KBM-7 (cell line): ENCODE data around the gene TMEM80.
"Not testable (repeated sequence)": the region's sequence is repeated elsewhere in the genome, so short reads cannot be mapped to it uniquely, and the experiment has no call there.

Experiments
- DNase-seq: peaks from one replicate; pipeline ENCODE4 v3.0.0-alpha.2; 2015
- in situ Hi-C: fragments of 300-500 bp; cut with MboI; formaldehyde crosslinking; loops from 2 replicates; pipeline ENCODE4 v1.14.3; 2020; ENCODE audit warnings: low sequenced_read_pairs, low pct_unique_long_range_greater_than_20kb, mixed read lengths

Gene TMEM80

DNA sequence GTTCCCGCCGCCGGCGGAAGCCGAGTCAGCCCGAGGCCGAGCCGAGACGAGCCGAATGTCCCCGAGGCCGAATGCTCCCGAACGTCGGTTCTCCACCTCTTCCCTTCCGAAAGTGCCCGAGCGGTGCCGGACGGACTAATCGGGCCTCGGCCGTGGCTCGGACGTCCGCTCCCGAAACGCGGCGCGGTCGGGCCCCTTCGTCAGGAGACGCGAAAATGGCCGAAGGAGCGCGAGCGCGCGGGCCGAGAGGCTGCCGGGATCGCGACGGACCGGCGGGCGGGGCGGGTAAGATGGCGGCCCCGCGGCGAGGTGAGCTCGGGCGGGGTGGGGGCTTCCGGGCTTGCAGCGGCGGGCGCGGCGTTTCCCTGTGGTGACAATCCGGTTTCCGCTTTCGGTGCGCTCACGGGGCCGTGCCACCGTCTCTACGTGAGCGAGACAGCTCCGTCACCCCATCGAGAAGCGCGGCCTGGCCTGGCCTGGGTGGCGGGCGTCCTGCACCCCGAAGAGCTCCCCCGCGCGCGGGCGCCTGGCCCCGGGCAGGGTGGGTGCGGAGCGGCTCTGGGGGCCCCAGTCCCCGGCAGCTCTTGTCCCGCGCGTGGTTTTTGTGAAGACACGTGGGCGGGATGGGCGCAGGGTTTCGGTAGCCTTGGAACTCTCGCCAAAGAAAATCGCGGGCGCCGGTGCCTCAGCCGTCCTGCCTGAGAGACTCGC is at the start of gene TMEM80:
TMEM80 (plus strand) TSS at position 279 of the 711 bp plus-strand sequence; CDS start at position 291, 12 bp downstream.
- in situ Hi-C loops, result loop anchor here (10.0 kb wide), 1 partner anchor 59 kb away; no protein-coding TSS in a partner anchor
- DNase-seq, result peak; percentile 97

DNA sequence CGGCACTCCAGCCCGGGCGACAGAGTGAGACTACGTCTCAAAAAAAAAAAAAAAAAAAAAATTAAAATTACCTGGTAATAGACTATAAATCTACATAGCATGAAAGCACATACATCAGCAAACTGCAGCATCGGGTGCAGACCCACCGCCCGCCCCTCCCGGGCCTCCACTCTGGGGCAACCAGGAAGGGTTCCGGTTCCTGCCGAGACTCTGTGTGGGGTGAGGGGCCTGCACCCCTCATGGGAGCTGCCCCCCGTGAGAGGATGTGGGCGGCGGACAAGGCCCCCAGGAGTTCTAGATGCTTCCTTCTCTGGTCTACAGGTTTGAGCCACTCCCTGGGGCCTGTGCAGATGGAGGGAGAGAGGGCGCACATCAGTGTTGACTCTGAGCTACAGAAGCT is 49.4 kb upstream of the TMEM80 start:
- no peak for DNase-seq

DNA sequence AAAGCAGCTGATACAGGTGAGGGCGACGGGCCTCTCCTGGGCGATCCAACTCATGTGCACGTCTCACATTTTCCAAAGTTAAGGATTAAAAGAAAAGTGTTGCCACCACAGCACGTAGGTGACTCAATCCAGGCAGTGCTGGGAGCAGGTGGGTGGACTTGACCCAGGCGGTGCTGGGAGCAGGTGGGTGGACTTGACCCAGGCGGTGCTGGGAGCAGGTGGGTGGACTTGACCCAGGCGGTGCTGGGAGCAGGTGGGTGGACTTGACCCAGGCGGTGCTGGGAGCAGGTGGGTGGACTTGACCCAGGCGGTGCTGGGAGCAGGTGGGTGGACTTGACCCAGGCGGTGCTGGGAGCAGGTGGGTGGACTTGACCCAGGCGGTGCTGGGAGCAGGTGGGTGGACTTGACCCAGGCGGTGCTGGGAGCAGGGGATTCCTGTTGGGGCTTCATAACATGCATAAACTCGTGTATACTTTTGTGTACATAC is 47.9 kb upstream of the TMEM80 start:
- in situ Hi-C loops, result not testable (repeated sequence)

More for the DNA sequence above, 49.4 kb upstream of the TMEM80 start:
- in situ Hi-C loops, result no loop called here

DNA sequence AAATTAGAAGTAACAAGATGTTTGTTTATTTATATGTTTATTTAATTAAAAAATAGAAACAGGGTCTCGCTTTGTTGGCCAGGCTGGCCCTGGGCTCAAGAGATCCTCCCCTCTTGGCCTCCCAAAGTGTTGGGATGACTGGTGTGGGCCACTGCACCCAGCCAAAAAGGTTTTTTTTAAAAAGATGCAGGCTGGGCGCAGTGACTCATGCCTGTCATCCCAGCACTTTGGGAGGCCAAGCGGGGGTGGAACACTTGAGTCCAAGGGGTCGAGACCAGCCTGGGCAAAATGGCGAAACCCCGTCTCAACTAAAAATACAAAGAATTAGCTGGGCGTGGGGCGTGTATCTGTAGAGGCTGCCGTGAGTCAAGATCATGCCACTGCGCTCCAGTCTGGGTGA is 45.1 kb upstream of the TMEM80 start:
- DNase-seq, result no peak
- in situ Hi-C loops, result no loop called here

More for the DNA sequence above, 47.9 kb upstream of the TMEM80 start:
- DNase-seq, result not testable (repeated sequence)

DNA sequence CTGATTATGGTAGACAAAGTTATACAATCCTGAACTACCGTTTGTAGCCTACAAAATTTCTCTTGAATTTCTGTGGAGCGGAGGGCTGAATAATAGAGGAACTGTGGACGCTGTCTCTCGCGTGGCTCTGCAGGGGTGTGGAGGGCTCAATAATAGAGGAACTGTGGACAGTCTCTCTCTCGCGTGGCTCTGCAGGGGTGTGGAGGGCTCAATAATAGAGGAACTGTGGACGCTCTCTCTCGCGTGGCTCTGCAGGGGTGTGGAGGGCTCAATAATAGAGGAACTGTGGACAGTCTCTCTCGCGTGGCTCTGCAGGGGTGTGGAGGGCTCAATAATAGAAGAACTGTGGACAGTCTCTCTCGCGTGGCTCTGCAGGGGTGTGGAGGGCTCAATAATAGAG is 42.5 kb upstream of the TMEM80 start:
- in situ Hi-C loops, DNase-seq: not testable (repeated sequence)

DNA sequence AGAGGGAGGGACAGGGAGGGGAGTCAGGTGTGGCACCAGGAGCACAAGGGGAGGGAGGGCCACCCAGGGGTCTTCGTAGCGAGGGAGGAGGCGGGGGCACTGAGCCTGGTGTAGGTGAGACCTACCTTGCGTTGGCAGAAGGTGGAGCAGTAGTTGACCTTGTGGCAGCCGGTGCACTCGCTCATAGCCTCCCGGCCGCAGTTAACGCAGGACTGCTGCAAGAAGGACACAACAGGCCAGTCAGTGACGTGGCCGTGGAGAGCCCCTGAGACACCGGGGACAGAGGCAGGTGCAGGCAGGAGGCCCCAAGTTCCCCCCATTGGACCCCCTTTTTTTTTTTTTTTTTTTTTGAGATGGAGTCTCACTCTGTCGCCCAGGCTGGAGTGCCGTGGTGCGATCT is 41.8 kb upstream of the TMEM80 start:
- in situ Hi-C loops, result no loop called here
- no peak for DNase-seq

DNA sequence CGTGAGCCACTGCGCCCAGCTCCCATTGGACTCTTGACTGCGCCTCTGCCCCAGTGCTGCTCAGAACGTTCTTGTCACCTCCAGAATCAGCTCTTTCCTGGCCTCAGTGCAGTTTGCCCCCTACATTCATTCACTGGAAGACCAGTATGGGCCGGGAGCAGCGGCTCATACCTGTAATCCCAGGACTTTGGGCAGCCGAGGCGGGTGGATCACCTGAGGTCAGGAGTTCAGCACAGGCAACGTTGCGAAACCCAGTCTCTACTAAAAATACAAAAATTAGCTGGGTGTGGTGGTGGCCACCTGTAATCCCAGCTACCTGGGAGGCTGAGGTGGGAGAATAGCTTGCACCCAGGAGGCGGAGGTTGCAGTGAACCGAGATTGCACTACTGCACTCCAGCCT is 41.2 kb upstream of the TMEM80 start:
- in situ Hi-C loops, DNase-seq: not testable (repeated sequence)

DNA sequence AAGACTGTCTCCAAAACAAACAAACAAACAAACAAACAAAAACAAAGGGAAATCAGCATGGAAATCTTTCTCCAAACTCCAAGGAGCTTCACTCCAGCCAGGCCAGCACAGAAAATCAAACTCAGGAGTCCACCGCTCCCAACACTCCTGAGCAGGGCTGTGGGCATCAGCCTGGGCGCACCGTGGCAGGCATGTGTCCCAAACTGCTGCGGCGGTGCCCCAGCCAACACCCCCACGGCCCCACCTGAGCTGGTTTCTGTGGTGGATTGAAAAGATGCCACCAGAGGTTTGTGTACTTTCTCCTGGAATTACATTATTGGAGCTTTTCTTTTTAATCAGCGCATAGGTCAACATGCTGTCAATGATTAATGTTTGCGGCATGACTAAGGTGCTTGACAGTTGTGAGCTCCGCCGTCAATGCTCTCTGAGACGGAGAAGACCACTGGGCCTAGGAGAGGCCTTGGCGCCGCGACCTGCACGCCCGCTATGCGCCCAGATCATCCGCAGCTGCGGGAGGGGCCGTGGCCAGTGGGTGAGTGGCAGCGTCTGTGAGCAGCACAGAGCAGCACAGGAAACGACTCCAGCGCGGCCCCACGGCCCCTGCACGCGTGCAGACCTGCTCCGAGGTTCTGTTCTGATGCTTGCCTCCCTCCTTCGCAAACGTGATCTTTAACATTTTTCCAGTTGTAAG is 40.4 kb upstream of the TMEM80 start:
- DNase-seq, result no peak
- in situ Hi-C loops, result no loop called here

DNA sequence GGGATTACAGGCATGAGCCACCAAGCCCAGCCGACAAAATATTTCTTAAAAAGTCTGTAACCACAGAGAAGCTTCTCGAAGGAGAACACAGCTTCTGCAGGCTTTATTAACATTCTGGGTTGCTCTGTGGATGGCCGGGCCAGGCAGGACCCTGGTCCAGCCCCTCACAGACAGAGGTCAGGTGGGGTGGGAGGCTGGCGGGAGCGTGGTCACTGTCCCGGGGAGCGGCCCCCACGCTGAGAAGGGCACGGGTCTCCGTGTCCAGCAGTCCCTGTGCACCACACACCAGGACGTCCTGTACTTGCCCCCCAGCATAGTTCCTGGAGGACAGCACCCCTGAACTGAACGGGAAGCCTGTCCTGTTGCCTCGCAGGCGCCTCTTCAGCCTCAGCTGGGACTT is 39.2 kb upstream of the TMEM80 start:
- no peak for DNase-seq
- in situ Hi-C loops, result no loop called here

DNA sequence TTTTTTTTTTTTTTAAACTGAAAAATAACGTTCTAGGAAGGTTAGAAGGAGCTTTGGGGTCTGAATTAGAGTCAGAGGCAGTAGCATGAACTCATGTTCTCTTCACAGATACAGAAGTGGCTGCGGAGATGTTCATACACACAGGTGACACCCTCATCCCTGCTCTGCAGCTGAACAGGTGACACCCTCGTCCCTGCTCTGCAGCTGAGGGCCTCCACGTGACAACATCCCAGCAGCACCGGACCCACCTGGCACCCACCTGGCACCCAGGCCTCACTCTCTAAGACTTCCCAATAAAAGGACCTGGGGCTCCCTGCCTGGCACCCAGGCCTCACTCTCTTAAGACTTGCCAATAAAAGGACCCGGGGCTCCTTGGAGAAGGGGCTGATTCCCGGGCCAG is 38.8 kb upstream of the TMEM80 start:
- DNase-seq, result no peak
- in situ Hi-C loops, result no loop called here

DNA sequence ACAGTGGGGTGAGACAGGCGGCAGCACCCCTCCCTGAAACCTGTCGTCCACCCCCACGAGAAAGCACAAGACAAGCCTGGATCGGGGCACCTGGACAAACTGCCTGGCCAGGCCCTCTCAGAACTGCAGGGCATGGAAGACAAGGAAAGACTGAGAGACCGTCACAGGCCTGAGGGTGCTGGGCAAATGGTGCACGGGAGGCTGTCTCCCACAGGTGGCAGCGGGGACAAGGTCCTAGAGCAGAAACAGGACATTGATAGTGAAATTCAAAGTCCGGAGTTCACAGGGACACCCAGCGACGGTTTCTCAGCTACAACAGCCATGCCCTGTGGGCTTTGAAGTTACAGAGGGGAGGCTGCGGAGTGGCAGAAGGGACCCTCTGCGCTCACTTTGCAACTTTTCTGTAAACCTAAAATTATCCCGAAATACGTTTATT is 37.9 kb upstream of the TMEM80 start:
- no peak for DNase-seq
- in situ Hi-C loops, result no loop called here

DNA sequence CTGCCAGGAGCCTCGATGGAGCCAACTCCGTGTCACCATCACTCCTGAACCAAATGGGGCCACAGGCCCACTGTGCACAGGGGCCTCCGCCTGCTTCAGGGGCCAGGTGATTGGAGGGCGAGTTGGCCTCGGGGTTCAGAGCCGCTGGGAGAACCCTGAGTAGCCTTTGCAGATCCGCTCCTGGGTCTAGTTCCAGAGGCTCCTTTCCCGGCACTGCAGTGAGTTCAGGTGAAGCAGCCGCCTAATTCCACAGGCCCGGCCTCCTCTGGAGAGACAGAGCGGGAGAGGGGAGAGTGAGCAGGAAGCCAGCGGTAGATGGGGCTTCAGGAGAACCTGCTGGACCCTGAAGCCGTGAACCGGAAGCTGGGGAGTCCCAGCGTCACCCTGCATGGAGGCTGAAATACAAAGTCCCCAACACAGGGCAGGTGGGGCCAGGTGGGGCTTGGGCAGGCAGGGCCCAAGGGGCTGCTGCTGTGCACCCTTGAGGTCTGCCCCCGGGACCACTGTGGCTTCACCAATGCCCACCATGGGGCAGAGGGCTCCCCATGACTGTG is 36.0 kb upstream of the TMEM80 start:
- in situ Hi-C loops, result no loop called here
- no peak for DNase-seq

DNA sequence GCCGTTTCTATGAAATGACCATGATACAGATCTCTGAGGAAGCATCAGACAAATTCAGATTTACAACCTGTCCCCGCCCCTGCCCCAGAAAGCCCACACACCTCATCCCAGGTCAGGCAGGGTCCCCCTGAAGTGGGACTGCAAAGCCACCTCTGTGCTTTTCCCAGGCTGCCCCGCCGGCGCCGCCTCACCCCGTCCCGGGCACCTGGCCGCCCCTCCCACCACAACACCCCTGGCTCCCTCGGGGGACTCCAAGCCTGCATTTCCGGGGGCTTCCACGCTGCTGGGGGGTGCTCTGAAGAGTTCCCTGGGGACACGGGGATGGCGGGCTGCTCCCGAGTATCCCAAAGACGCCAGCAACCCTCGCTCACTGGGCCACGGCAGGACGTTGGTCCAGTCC is 35.3 kb upstream of the TMEM80 start:
- DNase-seq, result no peak
- in situ Hi-C loops, result no loop called here

DNA sequence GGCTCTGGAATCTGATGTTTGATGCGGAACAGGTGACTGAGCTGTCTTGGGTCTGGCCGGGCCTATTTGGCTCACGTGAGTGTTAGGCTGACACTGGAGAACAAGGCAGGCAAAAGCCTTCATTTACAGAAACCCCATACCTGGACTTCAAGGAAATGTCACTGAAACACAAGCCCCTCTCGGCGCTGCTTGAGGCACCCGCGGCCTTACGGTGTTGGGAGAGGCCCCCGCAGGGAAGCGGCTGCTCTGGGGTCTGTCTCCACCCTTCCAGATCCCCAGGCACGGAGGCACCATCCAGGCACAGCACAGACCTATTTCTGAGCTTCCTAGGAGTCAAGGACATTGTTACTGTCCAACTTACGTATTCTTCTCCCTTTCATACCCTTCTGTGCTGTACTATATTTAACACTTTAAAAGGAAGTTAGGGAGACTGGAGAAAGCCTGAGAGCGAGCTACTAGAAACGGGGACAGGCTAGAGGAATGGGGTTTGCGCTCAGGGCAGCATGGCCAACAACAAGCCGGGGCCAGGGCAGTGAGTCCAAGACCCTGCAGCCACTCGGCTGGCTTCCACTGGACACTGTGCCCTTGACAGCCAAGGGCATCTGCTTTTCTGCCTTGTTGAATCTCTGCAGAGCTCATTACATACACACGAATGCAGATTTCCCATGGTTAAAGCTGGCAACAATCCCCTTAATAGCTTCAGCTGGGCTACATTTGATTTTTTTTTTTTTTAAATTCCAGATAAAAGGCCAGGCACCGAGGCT is 34.8 kb upstream of the TMEM80 start:
- in situ Hi-C loops, result no loop called here
- no peak for DNase-seq

DNA sequence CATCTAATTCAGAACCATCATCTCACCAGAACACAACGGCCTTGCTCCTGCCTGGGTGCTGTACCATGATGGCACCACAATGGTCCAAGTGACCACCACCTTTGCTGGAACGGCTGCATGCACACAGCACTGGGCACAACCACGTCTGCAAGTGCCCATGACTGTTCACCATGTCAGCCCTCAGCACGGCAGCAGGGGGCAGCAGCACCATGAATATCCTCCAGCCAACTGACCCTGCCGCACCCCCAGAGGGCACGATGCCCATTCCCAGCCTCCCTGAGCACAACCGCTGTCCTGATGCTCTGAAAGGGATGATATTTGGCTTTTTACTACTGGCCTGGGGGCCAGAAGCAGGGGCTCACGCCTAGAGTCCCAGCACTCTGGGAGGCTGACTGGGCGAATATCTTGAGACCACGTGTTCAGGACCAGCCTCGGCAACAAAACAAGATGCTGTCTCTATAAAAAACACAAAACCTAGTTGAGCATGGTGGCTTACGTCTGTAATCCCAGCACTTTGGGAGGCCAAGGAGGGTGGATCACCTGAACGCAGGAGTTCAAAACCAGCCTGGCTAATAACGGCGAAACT is 32.8 kb upstream of the TMEM80 start:
- in situ Hi-C loops, result no loop called here
- peak; percentile 55 for DNase-seq

DNA sequence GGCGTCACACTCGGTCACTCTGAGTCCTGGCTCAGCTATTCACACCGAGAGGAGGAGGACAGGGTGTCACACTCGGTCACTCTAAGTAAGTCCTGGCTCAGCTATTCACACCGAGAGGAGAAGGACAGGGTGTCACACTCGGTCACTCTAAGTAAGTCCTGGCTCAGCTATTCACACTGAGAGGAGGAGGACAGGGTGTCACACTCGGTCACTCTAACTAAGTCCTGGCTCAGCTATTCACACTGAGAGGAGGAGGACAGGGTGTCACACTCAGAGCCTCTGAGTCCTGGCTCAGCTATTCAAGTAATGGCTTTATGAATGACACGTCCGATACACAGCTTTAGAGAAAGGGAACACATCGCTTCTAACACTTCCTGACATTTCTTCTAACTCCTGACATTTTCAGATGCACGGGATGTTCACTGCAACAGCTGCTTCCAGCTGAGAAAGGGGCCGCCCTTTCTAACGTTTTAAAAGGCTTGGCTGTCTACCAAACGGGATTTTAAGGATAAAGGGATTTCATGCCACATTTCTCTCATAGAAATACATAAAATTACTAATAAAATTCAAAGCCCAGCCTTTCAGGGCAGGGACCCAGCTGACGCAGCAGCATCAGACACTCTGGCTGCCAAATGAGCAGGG is 30.4 kb upstream of the TMEM80 start:
- in situ Hi-C loops, result no loop called here
- no peak for DNase-seq

DNA sequence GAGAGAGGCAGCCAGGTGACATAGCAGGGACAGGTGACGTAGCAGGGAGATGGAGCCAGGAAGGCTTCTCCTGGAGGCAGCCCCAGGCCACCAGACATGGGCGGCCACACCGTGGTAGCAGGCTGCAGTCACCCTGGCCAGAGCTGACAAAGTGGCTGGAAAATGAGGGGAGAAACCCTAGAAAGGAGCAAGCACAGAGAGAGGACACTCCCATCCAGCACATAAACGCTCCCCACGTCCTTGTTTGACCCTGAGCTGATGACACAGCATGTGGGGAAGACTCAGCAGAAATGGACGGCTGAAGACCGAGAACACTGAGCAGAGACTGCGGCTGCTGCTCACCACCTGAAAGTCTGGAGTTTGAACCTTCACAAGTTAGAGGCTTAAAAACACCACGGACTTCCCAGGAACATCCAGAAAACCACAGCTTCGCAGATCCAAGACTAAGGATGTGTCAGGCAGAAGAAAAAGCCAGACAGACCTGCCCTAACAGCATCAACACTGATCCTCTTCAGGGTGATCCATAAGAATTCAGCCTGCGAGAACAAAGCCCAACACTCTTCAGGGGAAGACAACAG is 29.8 kb upstream of the TMEM80 start:
- in situ Hi-C loops, result no loop called here
- no peak for DNase-seq

DNA sequence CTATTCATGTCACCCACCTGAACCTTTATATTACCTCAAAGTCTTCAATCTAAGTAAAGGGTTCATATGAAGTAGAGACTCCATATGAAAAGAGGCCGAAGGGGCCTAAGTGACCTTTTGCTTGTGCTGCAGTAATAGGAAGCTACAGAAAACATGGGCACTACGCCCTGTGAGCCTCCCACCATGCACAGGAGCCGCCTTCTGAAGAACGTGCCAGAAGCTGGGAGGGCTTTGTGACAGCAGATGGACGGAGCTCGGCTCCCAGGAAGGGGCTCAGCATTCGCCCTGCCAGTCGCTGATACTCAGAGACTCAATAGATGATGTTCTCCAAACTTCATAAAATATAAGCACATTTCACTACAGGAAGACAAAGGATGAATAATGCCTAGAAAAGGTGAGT is 21.8 kb upstream of the TMEM80 start:
- in situ Hi-C loops, result no loop called here
- no peak for DNase-seq
